Measurements from ENCODE around the gene PKHD1. TPM values are rescaled to one million over a fixed set of nuclear protein-coding genes. Genes with fewer than 3 reads are reported as not detected.

Gene PKHD1
- total and polyA plus RNA-seq, 2 of the 13 experiments (the other 11 are each of a cell fraction or from before 2014, with no cell fraction given): 0.01 to 0.13 TPM

- TF ChIP-seq NFE2L1 (CRISPR knock-in tag; IDR thresholded peaks at IDR 0.05; ENCODE audit: borderline replicate concordance): no peak
- no peak for TF ChIP-seq ZNF577 (CRISPR knock-in tag; IDR thresholded peaks at IDR 0.05; ENCODE audit: borderline replicate concordance, low read depth)
- TF ChIP-seq ZNF451 (CRISPR knock-in tag; IDR thresholded peaks at IDR 0.05): no peak
- TF ChIP-seq, protein P1, sequence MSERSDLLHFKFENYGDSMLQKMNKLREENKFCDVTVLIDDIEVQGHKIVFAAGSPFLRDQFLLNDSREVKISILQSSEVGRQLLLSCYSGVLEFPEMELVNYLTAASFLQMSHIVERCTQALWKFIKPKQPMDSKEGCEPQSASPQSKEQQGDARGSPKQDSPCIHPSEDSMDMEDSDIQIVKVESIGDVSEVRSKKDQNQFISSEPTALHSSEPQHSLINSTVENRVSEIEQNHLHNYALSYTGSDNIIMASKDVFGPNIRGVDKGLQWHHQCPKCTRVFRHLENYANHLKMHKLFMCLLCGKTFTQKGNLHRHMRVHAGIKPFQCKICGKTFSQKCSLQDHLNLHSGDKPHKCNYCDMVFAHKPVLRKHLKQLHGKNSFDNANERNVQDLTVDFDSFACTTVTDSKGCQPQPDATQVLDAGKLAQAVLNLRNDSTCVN (CRISPR knock-in tag; IDR thresholded peaks at IDR 0.05; ENCODE audit: borderline replicate concordance): no peak
- no peak for TF ChIP-seq RFX1 (IDR thresholded peaks at IDR 0.05)
Observed at GRCh38 chr6:52055451-52055850, 32.0 kb downstream of the PKHD1 start (continued).

DNA sequence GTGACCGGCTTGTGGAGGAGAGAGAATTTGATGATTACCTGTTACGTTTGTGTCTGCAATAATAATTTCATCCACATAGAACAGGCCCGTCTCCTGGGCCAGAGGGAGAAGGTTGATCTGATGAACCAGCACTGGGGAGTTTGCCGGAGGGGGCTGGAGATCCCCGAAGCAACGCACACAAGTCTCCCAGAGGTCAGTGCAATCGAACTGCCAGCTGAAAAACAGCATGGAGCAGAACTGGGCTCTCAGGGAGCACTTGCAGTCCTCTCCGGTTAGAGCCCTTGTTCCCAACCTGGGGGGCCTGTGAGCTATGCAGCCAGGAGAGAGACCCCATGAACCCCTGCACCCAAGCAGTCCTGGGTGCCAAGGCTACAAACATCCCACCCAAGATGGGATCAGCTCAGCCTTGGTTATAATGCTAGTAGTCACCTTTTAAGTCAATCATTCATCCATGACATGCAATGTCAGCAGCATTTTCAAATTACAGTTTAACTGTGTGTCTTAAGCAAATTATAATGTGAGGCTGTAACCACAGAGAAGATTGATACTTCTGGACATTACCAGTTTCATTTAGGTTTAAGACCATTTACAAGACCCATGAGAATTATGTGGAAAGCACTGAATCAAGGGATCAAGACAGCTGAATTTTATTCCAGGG is 34.2 kb downstream of the PKHD1 start:
- intact Hi-C loops (cut with micrococcal nuclease; ENCODE audit: unreplicated experiment): no loop called here

More for the DNA sequence above, 34.2 kb downstream of the PKHD1 start:
- POLR2A ChIA-PET: no interaction called here
- H3K79me2 ChIP-seq (ENCODE audit: insufficient read depth, low read length): no peaks in the 10 kb centered on the region
- TF ChIP-seq AGO1 (IDR thresholded peaks at IDR 0.05; ENCODE audit: low read depth, low read length, poor library complexity, severe bottlenecking): no peak
- TF ChIP-seq MAFK (conservative IDR thresholded peaks at IDR 0.05 in 1 of 2, IDR thresholded peaks at IDR 0.05 in 1 of 2; ENCODE audit: low read length in 2 of 2): peak; percentile 21 to 58; a peak in 3 of 4 replicates
- peak; percentile 57 for TF ChIP-seq MAFF (IDR thresholded peaks at IDR 0.05; ENCODE audit: low read depth, low read length)
- no TSS peak for BruUV-seq (replicated peaks)
- no peak overlapping the region for H3K4me2 ChIP-seq (ENCODE audit: low read depth, low read length)
- H3K9ac ChIP-seq (ENCODE audit: insufficient read depth, low read depth, low read length): no peak overlapping the region
- in situ Hi-C loops (cut with HindIII; ENCODE audit: extremely low pct_ligation_motif_present, low pct_unique_long_range_greater_than_20kb): no loop called here
- no peaks in the 10 kb centered on the region for H3K4me1 ChIP-seq (ENCODE audit: insufficient read depth, low read length)
- H2AFZ ChIP-seq (ENCODE audit: low read length): no peak overlapping the region
- no peak for ATAC-seq
- H3K9me3 ChIP-seq (ENCODE audit: low read length): no peaks in the 10 kb centered on the region
- H3K27ac ChIP-seq (ENCODE audit: extremely low read length, insufficient read depth, low read length): no peak overlapping the region
- H3K4me3 ChIP-seq (replicated peaks in 1 of 3; ENCODE audit: insufficient read depth in 1 of 3, low read depth in 2 of 3, low read length in 3 of 3): no peak overlapping the region
- H4K20me1 ChIP-seq (ENCODE audit: insufficient read depth, low read length): no peaks in the 10 kb centered on the region
- WGBS (ENCODE audit: low lambda C conversion rate): 34% methylated on average over 6 of the region's 8 CpGs
- no peaks in the 10 kb centered on the region for H3K36me3 ChIP-seq (replicated peaks in 1 of 2; ENCODE audit: control insufficient read depth in 1 of 2, insufficient read depth in 2 of 2, low read length in 2 of 2)
- no peak for FAIRE-seq
- CTCF ChIA-PET (ENCODE audit: low intra/inter-chr PET ratio, low total read pairs): no interaction called here
- no peaks in the 10 kb centered on the region; a peak in 1 of 5 replicates for H3K27me3 ChIP-seq (ENCODE audit: control insufficient read depth in 1 of 2, insufficient read depth in 2 of 2, low read length in 2 of 2)
- DNase-seq (ENCODE audit: low spot score): no peak

All from HepG2 (cell line).